Measurements from ENCODE around the gene CNTN4.

CNTN4 gene

DNA sequence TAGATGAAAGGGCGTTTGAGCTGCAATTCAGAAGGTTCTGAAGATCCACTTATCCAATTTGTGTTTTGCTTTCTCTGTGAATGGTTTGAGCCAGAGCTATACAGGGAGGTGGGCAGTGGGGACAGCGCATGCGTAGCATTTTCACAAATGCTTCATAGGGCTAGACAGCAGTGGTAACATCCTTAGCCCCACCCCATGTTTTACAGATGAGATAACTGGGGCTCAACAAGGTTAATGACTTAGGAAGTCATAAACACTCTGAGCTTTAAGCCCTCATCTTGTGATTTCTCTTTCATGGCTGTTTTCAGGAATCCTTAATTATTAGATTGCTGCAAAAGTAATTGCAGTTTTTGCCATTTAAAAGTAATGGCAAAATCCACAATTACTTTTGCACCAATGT lies 602.8 kb downstream of the CNTN4 start:
- DNase-seq (ENCODE audit: low read depth): no peak
- TF ChIP-seq, protein P1, sequence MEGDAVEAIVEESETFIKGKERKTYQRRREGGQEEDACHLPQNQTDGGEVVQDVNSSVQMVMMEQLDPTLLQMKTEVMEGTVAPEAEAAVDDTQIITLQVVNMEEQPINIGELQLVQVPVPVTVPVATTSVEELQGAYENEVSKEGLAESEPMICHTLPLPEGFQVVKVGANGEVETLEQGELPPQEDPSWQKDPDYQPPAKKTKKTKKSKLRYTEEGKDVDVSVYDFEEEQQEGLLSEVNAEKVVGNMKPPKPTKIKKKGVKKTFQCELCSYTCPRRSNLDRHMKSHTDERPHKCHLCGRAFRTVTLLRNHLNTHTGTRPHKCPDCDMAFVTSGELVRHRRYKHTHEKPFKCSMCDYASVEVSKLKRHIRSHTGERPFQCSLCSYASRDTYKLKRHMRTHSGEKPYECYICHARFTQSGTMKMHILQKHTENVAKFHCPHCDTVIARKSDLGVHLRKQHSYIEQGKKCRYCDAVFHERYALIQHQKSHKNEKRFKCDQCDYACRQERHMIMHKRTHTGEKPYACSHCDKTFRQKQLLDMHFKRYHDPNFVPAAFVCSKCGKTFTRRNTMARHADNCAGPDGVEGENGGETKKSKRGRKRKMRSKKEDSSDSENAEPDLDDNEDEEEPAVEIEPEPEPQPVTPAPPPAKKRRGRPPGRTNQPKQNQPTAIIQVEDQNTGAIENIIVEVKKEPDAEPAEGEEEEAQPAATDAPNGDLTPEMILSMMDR (conservative IDR thresholded peaks at IDR 0.05; ENCODE audit: low read depth, low read length): no peak
- H3K4me3 ChIP-seq (ENCODE audit: low read depth, low read length): no peak overlapping the region

DNA sequence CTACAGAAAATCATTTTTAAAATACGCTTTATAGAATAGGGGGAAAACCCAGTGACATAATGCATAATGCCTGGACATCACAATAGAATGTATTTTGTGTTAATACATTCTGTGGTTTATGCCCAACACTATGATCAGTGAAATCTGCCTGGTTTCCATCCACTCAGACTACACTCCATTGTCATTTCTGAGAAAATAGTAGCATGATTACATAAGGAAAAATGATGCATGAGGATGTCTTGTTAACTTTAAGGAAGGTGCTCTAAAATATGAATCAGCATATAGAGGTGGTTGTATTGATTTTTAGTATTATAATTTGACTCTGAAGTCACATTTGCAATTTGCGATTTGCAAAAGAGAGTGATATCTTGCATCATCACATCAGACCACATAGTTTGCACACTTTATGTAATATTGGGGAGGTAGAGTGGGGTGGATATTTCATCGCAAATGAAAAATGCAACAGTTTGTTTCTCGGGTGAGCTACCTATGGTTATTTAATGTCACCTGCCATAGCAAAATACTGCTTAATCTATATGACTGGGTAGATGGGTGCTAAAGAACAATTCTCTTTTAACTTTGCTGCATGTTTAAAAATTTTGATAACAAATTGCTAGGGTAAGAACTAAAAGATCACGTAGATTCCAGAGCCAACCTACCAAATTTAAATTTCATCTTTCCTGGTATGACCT lies 607.6 kb downstream of the CNTN4 start:
- DNase-seq (ENCODE audit: low read depth): no peak
- TF ChIP-seq, protein P1 (conservative IDR thresholded peaks at IDR 0.05; ENCODE audit: low read depth, low read length): no peak
- H3K4me3 ChIP-seq (ENCODE audit: low read depth, low read length): no peak overlapping the region

- H3K4me3 ChIP-seq (ENCODE audit: low read depth, low read length): no peak overlapping the region
- no peak for DNase-seq (ENCODE audit: low read depth)
- TF ChIP-seq, protein P1 (conservative IDR thresholded peaks at IDR 0.05; ENCODE audit: low read depth, low read length): no peak
Observed at GRCh38 chr3:2706836-2707210, 608.2 kb downstream of the CNTN4 start.

DNA sequence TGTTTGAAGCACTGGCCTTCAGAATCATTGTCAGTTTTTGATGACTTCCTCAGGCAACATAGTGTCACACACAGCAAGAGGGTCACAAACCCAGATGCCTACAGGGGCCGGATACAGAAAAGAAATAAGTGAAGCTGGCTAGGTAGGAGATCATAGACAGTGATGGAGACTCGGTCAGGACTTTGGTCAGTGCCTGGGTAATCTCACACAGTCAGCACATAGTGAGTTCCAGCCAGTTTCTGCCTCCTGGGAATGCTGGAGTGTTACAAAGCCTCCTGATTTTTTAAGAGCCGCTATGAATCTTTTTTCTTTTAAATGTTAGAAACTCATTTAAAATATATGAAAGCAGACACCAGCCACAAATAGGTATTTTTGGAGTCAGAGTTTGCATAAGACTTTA lies 612.4 kb downstream of the CNTN4 start:
- H3K4me3 ChIP-seq (ENCODE audit: low read depth, low read length): no peak overlapping the region
- TF ChIP-seq, protein P1 (conservative IDR thresholded peaks at IDR 0.05; ENCODE audit: low read depth, low read length): no peak

DNA sequence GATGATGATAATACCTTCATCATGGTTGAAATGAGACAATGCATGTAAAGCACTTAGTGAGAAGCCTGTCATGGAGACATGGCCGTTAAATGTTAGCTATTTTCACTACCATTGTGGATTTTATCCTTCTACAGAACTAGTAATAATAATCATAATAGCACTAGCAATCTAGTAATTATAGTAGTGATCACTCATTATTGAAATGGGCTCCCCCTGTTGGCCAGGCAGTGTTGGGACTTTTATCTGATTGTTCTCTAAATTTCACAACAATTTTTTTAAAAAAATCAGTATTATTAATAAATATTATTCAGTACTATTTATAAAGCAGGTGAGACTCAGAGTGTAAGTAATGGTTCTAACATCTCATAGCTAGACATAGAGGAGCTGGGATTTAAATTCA lies 615.3 kb downstream of the CNTN4 start:
- TF ChIP-seq, protein P1 (conservative IDR thresholded peaks at IDR 0.05; ENCODE audit: low read depth, low read length): peak; percentile 44
- DNase-seq (ENCODE audit: low read depth): peak; percentile 8

More for the DNA sequence above, 612.4 kb downstream of the CNTN4 start:
- DNase-seq (ENCODE audit: low read depth): no peak

DNA sequence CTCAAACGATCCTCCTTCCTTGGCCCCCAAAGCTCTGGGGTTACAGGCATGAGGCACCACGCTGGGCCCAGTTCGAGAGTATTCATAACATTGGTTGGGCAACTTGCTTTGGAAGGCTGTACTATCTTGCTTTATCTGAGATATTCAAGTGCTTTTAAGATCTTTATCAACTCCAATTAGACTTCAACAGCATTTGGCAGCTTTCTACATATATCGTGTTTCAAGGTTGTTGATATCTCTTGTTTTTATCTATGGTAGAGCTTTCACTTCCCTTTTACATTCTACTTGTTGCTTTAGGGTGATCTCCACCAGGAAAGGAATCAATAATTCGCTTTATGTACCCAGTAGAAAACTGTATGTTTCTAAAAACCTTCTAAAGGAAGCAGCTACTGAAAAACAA lies 616.2 kb downstream of the CNTN4 start:
- TF ChIP-seq, protein P1 (conservative IDR thresholded peaks at IDR 0.05; ENCODE audit: low read depth, low read length): no peak
- no peak overlapping the region for H3K4me3 ChIP-seq (ENCODE audit: low read depth, low read length)
- DNase-seq (ENCODE audit: low read depth): no peak

More for the DNA sequence above, 615.3 kb downstream of the CNTN4 start:
- H3K4me3 ChIP-seq (ENCODE audit: low read depth, low read length): no peak overlapping the region

- TF ChIP-seq, protein P1 (conservative IDR thresholded peaks at IDR 0.05; ENCODE audit: low read depth, low read length): no peak
- H3K4me3 ChIP-seq (ENCODE audit: low read depth, low read length): no peak overlapping the region
- no peak for DNase-seq (ENCODE audit: low read depth)
Observed at GRCh38 chr3:2727101-2727500, 628.4 kb downstream of the CNTN4 start.

All from choroid plexus epithelial cell (primary cell).